Measurements from ENCODE around the gene ANKRD9. TPM values are rescaled to one million over a fixed set of nuclear protein-coding genes. Genes with fewer than 3 reads are reported as not detected.

The ANKRD9 gene
- total and polyA plus RNA-seq, 12 donors: 2.6 to 105 (median 40.2) TPM

DNA sequence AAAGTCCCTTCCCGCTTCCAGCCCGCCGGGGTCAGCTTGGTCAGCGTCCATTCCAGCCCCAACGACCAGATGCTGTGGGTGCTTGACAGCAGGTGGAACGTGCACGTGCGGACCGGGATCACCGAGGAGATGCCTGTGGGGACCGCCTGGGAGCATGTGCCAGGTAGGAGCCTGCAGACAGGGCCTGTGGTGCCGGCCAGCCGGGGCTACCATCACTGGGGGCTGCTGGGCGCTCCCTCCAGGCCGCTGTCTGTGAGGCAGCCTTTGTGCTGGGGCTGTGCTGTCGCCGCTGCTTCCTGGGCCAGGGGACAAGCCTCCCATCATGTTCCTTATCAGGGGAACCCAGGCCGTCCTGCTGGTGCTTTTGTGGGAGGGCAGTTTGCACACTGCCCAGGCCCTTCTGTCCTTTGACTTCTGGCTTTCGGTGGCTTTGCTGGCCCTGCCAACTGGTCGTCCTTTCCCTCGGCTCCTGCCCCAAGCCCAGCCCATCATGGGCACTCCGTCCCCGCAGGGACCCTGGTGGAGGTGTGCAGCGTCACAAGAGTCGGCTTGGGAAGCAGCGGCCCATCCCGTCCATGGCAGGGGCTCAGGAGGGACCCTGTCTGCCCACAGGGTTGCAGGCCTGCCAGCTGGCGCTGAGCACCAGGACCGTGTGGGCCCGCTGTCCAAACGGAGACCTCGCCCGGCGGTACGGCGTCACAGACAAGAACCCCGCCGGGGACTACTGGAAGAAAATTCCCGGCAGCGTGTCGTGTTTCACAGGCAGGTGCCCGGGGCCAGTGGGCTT, 12.4 kb downstream of the ANKRD9 start:
- Histone ChIP-seq H3K27ac (no peak overlapping the region), H3K36me3 (replicated peaks in 1 of 2) (peaks cover 0 to 19% of the 10 kb centered on the region in 2 donors), H3K4me3 (no peak overlapping the region), H3K4me1 (replicated peaks in 1 of 2) (peaks cover 0 to 4% of the 10 kb centered on the region in 2 donors), H3K27me3 (no peaks in the 10 kb centered on the region), H3K9me3 (replicated peaks in 1 of 3) (no peaks in the 10 kb centered on the region)
- intact Hi-C loops (cut with DNase I): no loop called here
- WGBS, 4 donors: 93 to 97% (median 94%) methylated on average over 10 to 42 of the region's 42 CpGs
- no peak for DNase-seq
- no peak for TF ChIP-seq POLR2A (IDR thresholded peaks at IDR 0.05)
- TF ChIP-seq, protein P1, sequence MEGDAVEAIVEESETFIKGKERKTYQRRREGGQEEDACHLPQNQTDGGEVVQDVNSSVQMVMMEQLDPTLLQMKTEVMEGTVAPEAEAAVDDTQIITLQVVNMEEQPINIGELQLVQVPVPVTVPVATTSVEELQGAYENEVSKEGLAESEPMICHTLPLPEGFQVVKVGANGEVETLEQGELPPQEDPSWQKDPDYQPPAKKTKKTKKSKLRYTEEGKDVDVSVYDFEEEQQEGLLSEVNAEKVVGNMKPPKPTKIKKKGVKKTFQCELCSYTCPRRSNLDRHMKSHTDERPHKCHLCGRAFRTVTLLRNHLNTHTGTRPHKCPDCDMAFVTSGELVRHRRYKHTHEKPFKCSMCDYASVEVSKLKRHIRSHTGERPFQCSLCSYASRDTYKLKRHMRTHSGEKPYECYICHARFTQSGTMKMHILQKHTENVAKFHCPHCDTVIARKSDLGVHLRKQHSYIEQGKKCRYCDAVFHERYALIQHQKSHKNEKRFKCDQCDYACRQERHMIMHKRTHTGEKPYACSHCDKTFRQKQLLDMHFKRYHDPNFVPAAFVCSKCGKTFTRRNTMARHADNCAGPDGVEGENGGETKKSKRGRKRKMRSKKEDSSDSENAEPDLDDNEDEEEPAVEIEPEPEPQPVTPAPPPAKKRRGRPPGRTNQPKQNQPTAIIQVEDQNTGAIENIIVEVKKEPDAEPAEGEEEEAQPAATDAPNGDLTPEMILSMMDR (IDR thresholded peaks at IDR 0.05): no peak

DNA sequence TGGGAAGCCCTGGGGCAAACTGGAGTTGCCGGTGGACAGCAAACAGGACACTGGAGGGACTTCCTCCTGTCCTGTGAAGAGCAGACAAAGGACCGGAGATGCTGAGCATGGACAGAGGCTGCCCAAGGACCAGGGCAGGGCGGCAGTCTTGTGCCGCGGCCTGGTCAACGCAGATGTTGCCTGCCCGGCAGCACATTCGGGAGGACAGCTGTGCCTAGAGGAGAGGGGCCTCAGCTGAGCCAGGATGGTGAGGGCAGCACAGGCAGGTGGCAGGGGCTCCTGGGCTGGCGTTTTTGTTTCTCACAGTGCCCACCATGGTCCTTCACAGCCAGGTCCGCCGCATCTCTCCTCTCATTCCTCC, 13.3 kb downstream of the ANKRD9 start:
- Histone ChIP-seq H3K27me3 (no peaks in the 10 kb centered on the region), H3K27ac (no peak overlapping the region), H3K4me1 (replicated peaks in 1 of 2) (peaks cover 0 to 4% of the 10 kb centered on the region in 2 donors), H3K4me3 (no peak overlapping the region), H3K9me3 (replicated peaks in 1 of 3) (no peaks in the 10 kb centered on the region), H3K36me3 (replicated peaks in 1 of 2) (peaks cover 0 to 19% of the 10 kb centered on the region in 2 donors)
- TF ChIP-seq POLR2A (IDR thresholded peaks at IDR 0.05): no peak
- TF ChIP-seq, protein P1 (IDR thresholded peaks at IDR 0.05): no peak
- DNase-seq: no peak
- intact Hi-C loops (cut with DNase I): no loop called here
- WGBS, 4 donors: 90 to 97% (median 94%) methylated on average over 10 to 11 of the region's 11 CpGs

DNA sequence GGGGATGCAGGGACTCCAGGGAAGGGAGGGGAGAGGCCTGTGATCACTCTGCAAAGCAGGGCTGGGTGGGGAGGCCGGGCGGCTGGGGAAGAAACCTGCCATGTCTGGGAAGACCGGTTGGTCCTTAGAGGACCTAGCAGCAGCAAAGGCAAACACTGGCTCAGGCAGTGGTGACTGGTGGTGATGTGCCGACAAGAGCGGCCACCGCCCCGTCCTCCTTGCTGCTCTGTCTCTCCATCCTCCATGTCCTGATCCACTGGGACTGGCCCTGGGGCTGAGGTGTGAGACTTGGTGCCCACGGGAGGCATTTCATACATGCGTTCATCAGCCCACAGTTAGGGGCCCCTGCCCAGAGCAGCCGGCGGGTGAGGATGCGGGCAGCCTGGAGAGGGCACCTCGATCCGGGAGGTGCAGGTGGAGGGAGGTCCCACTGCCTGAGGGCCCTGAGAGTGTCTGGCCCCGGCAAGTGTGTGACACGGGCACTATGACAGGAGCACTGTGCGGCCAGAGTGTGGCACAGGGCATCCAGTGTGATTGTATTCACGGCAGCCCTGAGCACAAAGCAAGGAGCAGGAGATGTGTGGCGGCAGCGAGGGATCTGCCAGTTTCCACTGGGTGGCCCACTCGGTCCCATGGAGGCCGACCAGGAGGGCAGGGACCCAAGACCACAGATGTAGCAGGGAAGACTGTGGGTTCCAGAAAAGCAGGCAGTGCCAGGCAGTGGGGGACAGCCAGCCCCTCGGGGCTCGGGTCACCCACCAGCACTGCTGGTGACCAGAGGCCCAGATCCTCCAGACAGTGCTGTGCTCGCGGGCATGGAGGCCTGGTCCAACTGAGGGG, 13.9 kb downstream of the ANKRD9 start:
- Histone ChIP-seq H3K4me1 (replicated peaks in 1 of 2) (peaks cover 0 to 2% of the 10 kb centered on the region in 2 donors), H3K27ac (no peak overlapping the region), H3K27me3 (no peaks in the 10 kb centered on the region), H3K9me3 (replicated peaks in 1 of 3) (no peaks in the 10 kb centered on the region), H3K36me3 (replicated peaks in 1 of 2) (peaks cover 0 to 18% of the 10 kb centered on the region in 2 donors), H3K4me3 (no peak overlapping the region)
- intact Hi-C loops (cut with DNase I): no loop called here
- no peak for DNase-seq
- WGBS, 4 donors: 95 to 100% (median 96%) methylated on average over 1 to 26 of the region's 26 CpGs
- no peak for TF ChIP-seq POLR2A (IDR thresholded peaks at IDR 0.05)
- TF ChIP-seq, protein P1 (IDR thresholded peaks at IDR 0.05): no peak

DNA sequence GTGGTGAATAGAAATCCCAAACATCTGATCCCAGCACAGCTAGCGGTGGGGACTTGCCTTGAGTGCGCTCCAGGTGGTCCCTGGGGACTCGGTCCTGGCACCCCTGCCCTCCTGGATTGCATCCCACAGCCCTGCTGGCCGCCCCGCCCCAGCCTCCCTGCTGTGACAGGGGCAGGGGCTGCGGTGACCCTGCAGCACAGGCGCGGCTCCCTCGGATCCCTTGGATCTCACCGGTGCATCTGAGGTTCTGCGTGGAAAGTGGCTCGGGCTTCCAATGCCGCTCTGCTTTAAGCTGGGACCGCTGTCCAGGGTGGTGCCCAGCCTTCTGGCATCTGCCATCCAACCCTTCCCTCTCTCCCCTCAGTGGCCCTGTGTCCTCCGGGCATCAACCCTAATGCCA, 16.0 kb downstream of the ANKRD9 start:
- DNase-seq: peak in 1 of 7 donors; percentile 11

More for the DNA sequence above, 16.0 kb downstream of the ANKRD9 start:
- Histone ChIP-seq H3K27me3 (no peaks in the 10 kb centered on the region), H3K36me3 (replicated peaks in 1 of 2) (peaks cover 0 to 9% of the 10 kb centered on the region in 2 donors), H3K9me3 (replicated peaks in 1 of 3) (no peaks in the 10 kb centered on the region), H3K27ac (no peak overlapping the region), H3K4me3 (no peak overlapping the region), H3K4me1 (replicated peaks in 1 of 2) (no peaks in the 10 kb centered on the region)
- intact Hi-C loops (cut with DNase I): no loop called here
- TF ChIP-seq, protein P1 (IDR thresholded peaks at IDR 0.05): no peak
- TF ChIP-seq POLR2A (IDR thresholded peaks at IDR 0.05): no peak
- WGBS, 4 donors: 94 to 99% (median 97%) methylated on average over 12 to 15 of the region's 15 CpGs
